Measurements from ENCODE around the gene VPS37D.

DNA sequence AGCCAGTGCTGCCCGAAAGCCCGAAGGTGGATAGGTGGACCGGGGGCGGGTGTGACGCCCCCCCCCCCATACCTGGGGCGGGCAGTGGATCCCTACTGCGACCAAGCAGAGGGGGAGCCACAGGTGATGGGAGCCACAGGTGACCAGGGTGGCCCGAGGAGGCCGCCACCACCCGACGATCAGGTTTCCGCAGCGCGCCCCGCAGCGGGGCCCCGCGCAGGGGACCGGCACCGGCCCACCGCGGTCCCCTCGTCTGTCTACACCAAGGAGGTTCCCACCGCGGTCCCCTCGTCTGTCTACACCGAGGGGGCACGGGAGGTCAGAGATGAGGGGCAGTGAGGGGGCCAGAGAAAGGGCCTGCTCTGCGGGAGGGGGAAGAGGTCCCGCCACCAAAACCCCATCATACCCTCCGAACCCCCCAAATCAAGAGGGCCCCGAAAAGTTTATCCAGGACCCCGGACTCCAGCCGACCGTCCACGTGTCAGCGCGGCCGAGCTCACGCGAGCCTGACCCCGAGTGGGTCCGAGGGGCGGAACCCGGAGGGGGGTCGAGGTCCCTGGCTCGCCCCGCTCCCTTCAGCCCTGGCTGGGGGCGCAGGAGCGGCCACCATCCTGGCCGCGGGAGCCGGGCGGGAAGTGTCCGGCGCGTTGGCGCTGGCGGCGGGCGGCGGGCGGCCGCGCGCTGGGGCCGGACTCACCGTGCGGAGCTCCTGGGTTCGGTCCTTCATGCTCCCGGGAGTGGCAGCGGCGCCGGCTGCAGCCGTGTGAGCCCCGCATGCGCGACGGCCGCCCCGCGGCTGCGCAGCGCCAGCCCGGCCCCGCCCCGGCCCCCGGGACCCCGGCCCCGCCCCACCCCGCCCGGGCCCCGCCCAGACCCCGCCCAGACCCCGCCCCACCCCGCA lies 51.5 kb downstream of the VPS37D start, which contains the start of gene STX1A:
- TF ChIP-seq POLR2AphosphoS5 (IDR thresholded peaks at IDR 0.05; ENCODE audit: borderline replicate concordance, low read depth, low read length), result no peak
- TF ChIP-seq EZH2 (IDR thresholded peaks at IDR 0.05), result no peak
